SHP77 (cell line): ENCODE data around the gene LARGE1.

Source experiments
- DNase-seq, 2 experiments: peaks; one replicate each; lab custom pipeline; 2025; lab: John Stamatoyannopoulos, UW

Gene LARGE1

GRCh38 chr22:33920197-33920540, at the start of gene LARGE1:
Gene LARGE1 (minus strand): TSS chr22:33920476.
- DNase-seq, result peak in 1 of 2 experiments; percentile 11

- no peak for DNase-seq
These were observed 48.8 kb upstream of the LARGE1 start for GRCh38 chr22:33969045-33969444.

DNA sequence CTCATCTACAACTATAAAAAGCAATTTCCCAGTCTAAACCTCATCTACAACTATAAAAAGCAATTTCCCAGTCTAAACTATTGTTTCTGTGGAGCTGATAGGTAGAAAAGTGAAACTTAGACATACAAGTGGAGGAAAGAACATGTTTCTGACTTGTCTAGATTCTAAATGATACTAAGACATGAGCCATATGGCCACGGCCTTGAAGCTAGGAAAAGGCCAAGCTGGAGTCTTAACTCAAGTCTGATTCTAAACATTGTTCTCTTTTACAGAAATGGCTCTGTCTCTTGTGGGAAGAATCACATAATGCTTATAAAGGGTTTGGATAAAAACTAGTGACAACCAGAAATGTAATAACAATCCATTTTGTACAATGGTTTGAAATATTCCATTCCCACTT, 43.8 kb upstream of the LARGE1 start:
- no peak for DNase-seq

- no peak for DNase-seq
These were observed 42.1 kb upstream of the LARGE1 start for GRCh38 chr22:33962409-33962808.

DNA sequence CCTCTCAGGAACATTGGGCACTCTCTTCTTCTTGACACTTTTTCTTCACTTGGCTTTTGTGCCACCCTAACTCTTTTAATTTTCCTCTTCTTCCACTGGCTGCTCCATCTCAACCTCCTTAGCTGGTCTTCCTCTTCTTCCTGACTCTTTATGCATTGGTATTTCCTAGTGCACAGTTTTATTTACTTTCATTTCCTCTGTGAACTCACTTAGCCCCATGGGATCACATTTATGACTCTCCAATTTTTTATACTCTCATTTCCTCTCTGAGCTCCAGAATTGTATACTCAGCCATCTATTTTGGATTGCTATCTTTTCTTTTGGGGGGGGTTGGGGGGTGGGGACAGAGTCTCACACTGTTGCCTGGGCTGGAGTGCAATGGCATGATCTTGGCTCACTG, 38.5 kb upstream of the LARGE1 start:
- no peak for DNase-seq

DNA sequence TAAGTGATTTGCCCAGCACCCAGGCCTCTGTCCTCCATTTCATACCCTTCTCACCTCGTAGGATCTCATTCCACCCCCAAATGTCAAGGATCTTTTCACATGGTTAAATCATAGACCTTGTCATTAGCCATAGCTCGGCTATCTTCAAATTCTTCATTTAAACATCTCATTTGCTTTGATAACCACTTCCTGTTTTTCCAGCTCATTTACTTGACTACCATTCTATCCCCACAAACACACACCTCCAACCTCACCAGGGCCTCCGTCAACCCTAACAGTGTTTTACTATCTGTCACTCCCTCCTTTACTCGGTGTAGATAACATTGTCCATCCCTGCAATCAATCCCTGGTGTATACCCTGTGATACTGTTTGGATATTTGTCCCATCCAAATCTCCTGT, 36.8 kb upstream of the LARGE1 start:
- DNase-seq, result no peak

DNA sequence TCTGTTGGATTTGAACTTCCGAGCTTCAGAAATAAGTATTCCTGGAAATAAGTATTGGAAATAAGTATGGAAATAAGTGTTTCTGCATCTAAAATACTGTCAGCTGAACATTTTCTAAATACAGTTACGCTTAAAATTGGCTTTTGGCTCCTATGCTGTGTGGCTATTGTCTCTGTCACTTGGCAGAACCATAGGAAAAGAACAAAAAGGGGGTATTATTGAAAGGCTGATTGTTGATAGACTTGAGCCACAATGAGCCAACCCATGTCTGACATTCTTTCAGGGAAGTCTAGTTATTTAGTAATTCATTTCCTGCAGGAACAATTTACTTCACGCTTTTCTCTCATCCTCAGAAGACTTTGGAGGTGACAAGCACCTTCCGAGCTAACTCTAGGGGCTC, 32.5 kb upstream of the LARGE1 start:
- DNase-seq, result no peak

DNA sequence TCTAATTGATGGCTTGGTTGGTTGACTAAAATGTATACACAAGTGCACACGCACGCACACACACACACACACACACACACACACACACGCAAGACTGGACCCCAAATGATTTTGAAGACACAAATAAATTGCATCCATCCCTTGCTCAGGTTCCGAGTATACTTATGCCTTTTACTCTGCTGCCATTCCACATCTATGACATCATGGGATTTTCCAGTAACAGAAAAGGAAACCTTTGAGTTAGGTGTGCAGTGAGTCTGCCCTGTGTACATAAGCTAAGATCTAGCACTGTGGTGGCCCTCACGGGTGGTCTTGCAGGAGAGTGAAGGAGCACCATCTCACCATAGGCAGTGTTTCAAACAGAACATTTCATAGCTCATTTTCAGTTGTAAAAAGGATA, 20.5 kb upstream of the LARGE1 start:
- no peak for DNase-seq

DNA sequence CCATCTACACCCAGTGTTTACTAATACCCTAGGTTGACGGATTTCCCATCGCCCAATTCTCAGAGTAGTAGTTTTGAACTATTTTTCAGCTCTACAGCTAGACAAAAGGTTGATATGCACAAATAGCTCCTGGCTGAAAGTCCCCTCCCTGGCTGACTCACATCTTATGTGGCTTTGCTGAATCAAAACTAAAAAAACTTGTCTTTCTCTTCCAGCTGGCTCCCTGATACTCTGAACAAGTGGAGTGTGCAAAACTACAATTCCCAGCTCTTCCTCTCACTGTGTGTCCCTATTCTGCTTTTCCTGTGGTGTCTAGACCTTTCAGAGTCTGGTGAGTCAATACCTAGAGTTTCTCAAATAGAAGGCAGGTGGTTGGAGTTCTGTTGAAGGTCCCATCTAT, 12.7 kb upstream of the LARGE1 start:
- DNase-seq, result no peak

GRCh38 chr22:33931406-33931805, 11.1 kb upstream of the LARGE1 start:
- no peak for DNase-seq

DNA sequence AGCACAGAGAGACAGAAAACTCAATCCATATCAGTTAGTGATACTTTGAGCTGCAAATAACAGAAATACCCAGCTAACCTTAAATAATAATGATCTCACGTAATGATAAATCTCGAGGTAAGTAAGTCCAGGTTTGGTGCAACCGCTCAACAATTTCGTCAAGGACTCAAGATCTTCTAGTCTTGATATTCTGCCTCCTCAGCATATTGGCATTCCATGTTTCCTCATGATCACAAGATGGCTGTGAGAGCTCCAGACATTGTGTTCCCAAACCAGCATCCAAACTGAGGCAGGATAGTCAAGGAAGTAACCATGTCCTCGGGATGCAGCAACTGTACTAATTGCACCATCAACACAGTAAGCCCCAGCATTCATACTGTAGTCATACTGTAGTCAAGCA, 7.5 kb upstream of the LARGE1 start:
- no peak for DNase-seq

DNA sequence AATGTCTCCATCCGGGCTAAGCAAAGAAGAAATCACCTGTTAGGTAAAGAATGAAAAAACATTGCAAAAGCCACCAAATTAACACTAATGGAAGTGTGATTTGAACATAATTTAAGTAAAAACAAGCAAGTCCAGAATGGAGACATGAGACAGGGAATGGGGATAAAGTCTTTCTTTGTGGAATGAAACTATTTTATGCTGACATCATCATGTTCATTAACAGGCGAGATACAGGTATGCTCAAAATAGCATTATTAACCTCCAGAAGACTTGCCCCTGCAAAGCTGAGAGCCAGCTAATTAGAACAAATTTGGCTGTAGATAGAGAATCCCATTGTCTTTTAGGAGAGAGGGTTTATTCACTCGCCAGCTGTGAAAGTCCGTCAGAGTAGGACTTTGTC, 4.9 kb upstream of the LARGE1 start:
- DNase-seq, result no peak

GRCh38 chr22:33923660-33924246, 3.5 kb upstream of the LARGE1 start:
- DNase-seq, result peak; percentile 76 to 82

DNA sequence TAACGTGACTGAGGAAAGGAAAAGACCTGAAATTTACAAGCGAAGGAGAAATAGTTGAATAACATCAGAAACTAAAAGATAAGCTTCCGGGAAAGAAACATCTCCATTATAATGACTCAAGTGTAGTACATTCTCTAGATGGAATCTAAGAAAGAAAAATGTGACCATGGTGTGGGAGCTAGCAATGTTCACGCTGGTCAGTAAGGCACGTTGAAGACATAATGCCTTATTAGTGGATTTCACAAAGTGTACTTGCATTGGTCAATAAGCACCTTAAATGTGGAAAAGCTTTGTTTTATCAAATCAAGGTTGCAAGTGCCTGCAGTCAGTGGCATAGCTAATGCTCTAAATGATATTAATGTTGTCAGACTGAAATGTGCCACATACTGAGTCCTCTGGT, 2.8 kb upstream of the LARGE1 start:
- DNase-seq, result no peak

DNA sequence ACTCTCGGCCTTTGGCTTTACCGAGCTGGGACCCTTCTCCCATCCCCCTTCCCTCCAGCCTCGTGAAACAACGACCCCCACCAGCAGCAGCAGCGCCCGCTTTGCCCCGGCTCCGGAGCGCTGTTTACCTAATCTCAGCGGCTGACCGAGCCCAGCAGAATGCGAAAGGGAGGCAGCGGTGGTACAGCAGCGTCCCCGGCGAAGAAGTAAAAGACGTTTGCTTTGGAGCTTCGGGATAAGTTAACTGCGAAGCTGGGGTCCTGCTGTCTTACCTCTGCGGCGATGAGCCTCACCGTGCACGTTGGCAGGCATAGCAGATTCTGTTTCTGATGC, 2.0 kb upstream of the LARGE1 start:
- DNase-seq, result peak in 1 of 2 experiments; percentile 3

GRCh38 chr22:33921525-33922348, 1.5 kb upstream of the LARGE1 start:
- DNase-seq, result peak in 1 of 2 experiments; percentile 44

- peak; percentile 95 for DNase-seq
These were observed 750 bp upstream of the LARGE1 start for GRCh38 chr22:33920927-33921524.

DNA sequence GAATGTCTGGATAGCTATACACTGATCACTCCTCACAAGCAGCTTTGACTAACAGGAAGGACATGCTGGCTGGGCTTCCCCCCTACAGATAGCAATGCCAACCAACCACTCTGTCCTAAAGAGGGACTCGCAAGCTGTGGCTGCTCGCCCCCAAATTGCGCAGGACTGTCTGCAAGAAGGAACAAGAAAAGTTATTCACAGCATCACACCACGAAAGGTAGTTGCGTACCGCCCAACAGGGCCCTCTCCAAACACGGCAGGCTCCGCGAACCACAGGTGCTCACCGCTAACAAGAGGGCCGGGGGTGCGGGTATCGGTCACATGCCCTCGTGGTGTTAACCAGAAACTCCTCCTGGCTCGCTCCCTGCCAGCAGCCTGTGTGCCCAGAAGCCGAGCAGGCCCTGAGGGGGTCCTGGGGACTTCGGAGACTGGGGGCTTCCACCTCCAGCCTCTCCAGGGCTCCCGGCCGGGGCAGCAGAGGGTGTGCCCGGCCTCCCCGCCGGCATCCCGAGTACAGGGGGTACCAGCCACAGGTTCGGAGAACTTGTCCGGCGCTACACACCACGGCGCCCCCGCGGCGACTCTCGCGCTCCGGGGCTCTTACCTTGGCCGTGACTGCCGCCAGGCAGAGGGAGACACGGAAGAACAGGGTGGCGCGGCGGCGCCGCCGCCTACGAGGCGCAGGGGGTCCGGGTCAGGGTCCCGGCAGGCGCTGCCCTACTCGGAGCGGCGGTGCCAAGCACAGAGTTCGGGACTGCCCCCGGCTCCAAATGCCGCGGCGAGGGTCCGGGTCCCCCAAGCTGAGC, 682 bp downstream of the LARGE1 start:
- peak in 1 of 2 experiments; percentile 24 for DNase-seq

GRCh38 chr22:33918676-33919365, 1.5 kb downstream of the LARGE1 start:
- no peak for DNase-seq

- DNase-seq, result peak; percentile 2 to 26
These were observed 2.4 kb downstream of the LARGE1 start for GRCh38 chr22:33917744-33918406.

- no peak for DNase-seq
These were observed 5.6 kb downstream of the LARGE1 start for GRCh38 chr22:33914699-33915098.

GRCh38 chr22:33914131-33914530, 6.1 kb downstream of the LARGE1 start:
- DNase-seq, result no peak
